ENCODE results near the gene RPS6KA2.
"Not testable (repeated sequence)": the region's sequence is repeated elsewhere in the genome, so short reads cannot be mapped to it uniquely, and the experiment has no call there.

The RPS6KA2 gene

GRCh38 chr6:166386111-166386510 lies 240.9 kb downstream of the RPS6KA2 start:
- DNase-seq (ENCODE audit: low read depth), result no peak
- no peak overlapping the region for H3K4me3 ChIP-seq (ENCODE audit: low read depth, low read length)
- no peak for TF ChIP-seq CTCF (IDR thresholded peaks at IDR 0.05; ENCODE audit: low read depth, low read length, missing control alignments)

- H3K4me3 ChIP-seq (ENCODE audit: low read depth, low read length), result peak overlapping the region; percentile 84
- DNase-seq (ENCODE audit: low read depth), result not testable (repeated sequence)
- peak; percentile 32 for TF ChIP-seq CTCF (IDR thresholded peaks at IDR 0.05; ENCODE audit: low read depth, low read length, missing control alignments)
Observed at GRCh38 chr6:166383802-166384363, 243.2 kb downstream of the RPS6KA2 start.

GRCh38 chr6:166382933-166383801 lies 243.9 kb downstream of the RPS6KA2 start, which contains the start of gene MPC1:
Gene MPC1 (minus strand): TSS chr6:166382940. CDS start chr6:166382876, 64 bp downstream.
- peak within 1 kb of the TSS; percentile 84 for H3K4me3 ChIP-seq (ENCODE audit: low read depth, low read length)
- TF ChIP-seq CTCF (IDR thresholded peaks at IDR 0.05; ENCODE audit: low read depth, low read length, missing control alignments), result no peak
- peak; percentile 78 for DNase-seq (ENCODE audit: low read depth)

- peak overlapping the region; percentile 84 for H3K4me3 ChIP-seq (ENCODE audit: low read depth, low read length)
Observed at GRCh38 chr6:166382500-166382932, 244.5 kb downstream of the RPS6KA2 start.

GRCh38 chr6:166381733-166382499 lies 245.1 kb downstream of the RPS6KA2 start:
- DNase-seq (ENCODE audit: low read depth), result peak; percentile 67
- H3K4me3 ChIP-seq (ENCODE audit: low read depth, low read length), result peak overlapping the region; percentile 84
- TF ChIP-seq CTCF (IDR thresholded peaks at IDR 0.05; ENCODE audit: low read depth, low read length, missing control alignments), result peak; percentile 87

More at GRCh38 chr6:166382500-166382932, 244.5 kb downstream of the RPS6KA2 start:
- DNase-seq (ENCODE audit: low read depth), result no peak
- no peak for TF ChIP-seq CTCF (IDR thresholded peaks at IDR 0.05; ENCODE audit: low read depth, low read length, missing control alignments)

GRCh38 chr6:166381381-166381732 lies 245.7 kb downstream of the RPS6KA2 start:
- no peak for TF ChIP-seq CTCF (IDR thresholded peaks at IDR 0.05; ENCODE audit: low read depth, low read length, missing control alignments)
- DNase-seq (ENCODE audit: low read depth), result no peak
- H3K4me3 ChIP-seq (ENCODE audit: low read depth, low read length), result peak overlapping the region; percentile 84

Measured in GM12864 (cell line).